GM21786 (cell line): ENCODE measurements around the gene ATP8A2.

ENCODE experiments used
- ATAC-seq: cut with Tn5 transposase; IDR thresholded peaks from one replicate; pipeline ENCODE4 v1.9.1; 2021; ENCODE audit not compliant: unreplicated experiment

Gene ATP8A2

GRCh38 chr13:25616674-25617073, 244.9 kb downstream of the ATP8A2 start:
- no peak for ATAC-seq

DNA sequence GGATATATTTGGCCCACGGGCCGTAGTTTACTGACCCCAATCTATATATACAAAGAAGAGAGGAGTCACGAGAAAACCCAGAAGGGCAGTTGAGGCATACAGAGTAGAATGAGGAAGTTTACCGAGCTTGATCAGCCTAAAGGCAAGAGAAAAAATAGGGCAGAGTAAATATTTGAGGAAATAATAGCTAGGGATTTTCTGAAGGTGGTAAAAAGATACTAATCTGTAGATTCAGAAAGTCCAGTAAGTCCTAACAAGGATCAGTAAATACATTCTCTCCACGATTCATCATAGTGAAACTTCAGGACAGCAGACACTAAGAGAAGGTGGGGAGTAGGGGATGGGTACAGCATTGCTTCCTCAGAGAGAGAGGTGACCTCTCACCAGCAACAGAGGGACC, 248.1 kb downstream of the ATP8A2 start:
- ATAC-seq: no peak

- ATAC-seq: no peak
These were observed 253.6 kb downstream of the ATP8A2 start for GRCh38 chr13:25625414-25625813.

- no peak for ATAC-seq
These were observed 258.6 kb downstream of the ATP8A2 start for GRCh38 chr13:25630329-25630900.

GRCh38 chr13:25632166-25632888, 260.6 kb downstream of the ATP8A2 start:
- no peak for ATAC-seq

- ATAC-seq: no peak
These were observed 261.3 kb downstream of the ATP8A2 start for GRCh38 chr13:25633093-25633492.

- ATAC-seq: no peak
These were observed 273.9 kb downstream of the ATP8A2 start for GRCh38 chr13:25645681-25646080.

DNA sequence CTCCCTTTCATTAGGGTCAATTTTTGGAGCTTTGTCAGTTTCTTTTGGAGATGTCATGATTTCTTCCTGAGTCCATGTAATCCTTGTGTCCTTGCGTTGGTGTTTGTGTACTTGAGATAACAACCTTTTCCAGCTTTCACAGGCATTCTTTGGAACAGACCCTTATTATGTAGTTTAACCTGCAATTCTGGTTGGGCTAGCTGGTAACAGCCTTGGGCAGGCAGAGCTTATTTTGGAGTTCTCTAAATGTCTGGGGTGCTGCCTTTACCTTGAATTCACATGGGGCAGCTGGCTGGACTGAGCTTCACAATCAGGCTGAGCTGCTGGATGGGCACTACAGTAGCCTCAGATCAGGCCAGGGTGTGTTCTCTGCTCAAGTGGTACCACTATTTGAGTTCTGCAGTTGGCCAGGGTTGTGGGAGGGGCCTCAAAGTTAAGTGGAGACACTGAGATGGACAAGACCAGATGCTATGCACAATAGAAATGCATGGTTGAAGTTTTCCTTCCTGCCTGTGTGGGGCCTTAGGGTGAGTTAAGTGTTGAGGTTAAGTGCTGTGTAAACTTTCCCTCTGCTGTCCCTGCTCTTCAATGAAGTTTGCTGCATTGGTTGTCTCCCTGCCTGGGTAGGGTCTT, 277.3 kb downstream of the ATP8A2 start:
- no peak for ATAC-seq

- ATAC-seq: no peak
These were observed 281.0 kb downstream of the ATP8A2 start for GRCh38 chr13:25652764-25653163.

DNA sequence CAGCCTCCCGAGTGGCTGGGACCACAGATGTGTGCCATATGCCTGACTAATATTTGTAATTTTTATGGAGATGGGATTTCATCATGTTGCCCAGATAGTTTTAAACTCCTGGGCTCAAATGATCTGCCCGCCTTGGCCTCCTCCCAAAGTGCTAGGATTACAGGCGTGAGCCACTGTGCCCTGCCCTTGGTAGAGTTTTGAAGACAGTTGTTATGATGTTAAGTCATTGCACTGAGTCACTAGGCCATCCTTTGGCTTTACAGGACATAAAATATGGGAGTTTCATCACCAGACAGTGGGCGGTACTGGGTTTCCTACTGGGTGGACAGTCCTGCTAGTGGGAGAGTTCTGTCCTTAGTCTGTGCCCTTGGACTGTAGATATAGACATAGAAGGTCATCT, 282.5 kb downstream of the ATP8A2 start:
- ATAC-seq: no peak

DNA sequence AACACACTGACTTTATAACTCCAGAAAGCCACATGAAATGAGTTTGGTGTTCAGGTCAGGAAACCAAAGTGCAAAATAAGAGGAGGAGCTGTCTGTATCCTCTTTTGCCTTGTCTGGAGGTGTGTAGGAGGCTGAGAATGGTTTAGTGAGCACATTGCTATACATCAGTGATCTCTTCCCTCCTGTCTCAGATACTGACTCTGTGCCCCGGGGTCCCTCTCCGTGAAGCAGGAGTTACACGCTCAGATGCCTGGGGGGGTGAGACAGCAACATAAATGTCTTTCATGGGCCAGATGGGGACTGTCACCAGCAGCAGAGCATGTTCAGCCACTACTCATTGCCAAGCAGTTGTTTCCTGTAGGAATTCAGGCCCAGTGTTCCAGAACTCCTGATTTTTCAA, 285.4 kb downstream of the ATP8A2 start:
- ATAC-seq: no peak

GRCh38 chr13:25659091-25659795, 287.5 kb downstream of the ATP8A2 start:
- ATAC-seq: no peak

- ATAC-seq: no peak
These were observed 289.2 kb downstream of the ATP8A2 start for GRCh38 chr13:25660996-25661395.

- ATAC-seq: no peak
These were observed 290.7 kb downstream of the ATP8A2 start for GRCh38 chr13:25662516-25662915.

DNA sequence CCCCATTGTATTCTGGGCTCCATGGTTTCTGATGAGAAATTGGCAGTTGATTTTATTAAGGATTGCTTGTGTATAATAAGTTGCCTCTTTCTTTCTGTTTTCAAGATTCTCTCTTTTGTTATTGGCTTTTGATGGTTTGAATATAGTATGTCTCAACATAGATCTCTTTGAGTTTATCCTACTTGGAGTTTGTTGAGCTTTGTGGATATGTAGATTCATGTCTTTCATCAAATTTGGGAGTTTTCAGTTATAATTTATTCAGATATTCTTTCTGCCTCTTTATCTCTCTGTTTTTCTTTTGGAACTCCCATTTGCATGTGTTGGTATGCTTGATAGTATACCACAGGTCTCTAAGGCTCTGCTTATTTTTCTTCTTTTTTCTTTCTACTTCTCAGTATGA, 296.6 kb downstream of the ATP8A2 start:
- ATAC-seq: no peak

DNA sequence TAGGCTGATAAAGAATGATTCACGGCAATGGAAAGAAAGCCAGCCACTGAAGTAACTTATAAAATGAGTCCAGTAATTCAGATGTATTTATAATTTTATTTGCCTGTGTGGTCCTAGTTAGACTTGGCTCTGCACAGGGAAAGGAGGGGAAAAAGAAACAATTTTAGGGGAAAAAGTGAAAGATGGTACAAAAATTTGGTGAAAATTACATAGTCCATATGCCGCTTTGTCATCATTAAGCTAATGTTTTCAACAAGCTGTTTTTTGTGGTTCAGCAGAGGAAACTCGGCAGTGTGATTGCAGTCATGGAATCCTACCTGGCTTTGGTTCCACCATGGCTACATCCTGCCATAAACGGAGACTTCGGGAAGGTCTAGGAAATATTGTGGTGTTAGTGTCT, 301.9 kb downstream of the ATP8A2 start:
- no peak for ATAC-seq

DNA sequence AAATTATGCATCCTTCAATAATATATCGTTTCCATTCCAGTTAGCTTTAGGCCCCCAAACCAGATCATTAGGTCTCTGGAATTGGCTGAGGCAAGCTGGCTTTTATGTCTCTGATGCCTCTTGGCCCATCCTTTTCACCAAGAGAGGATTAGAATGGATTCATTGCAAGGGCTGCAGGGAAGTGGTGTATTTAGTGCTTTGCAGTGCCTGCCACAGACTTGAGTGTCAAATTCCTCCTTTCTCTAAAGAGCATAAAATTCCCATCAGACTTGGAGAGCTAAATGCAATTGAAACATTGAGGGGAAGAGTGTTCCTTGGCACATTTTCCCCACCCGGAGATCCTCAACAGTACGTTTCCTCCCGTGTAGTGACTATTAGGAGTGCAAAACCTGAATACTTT, 302.6 kb downstream of the ATP8A2 start:
- no peak for ATAC-seq

DNA sequence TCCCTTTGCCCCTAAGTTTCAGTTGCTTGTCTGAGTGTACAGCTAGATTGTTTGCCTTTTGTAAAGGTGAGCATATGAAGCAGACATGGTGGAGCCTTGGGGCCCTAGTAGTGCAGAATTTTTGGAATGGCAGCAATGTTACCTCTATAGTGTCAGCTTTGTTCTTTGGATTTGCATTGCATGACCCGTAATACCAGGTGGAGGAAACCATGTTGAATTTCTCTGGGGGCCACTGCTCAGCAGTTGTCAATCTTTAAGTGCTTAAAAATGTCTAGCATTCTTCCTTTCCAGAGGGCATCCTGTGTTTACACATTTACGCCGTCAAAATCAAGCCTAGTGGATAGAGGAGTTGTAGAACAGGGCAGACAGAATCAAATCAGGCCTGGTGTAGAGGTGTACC, 303.3 kb downstream of the ATP8A2 start:
- ATAC-seq: no peak

GRCh38 chr13:25677956-25678355, 306.2 kb downstream of the ATP8A2 start:
- no peak for ATAC-seq

- no peak for ATAC-seq
These were observed 306.6 kb downstream of the ATP8A2 start for GRCh38 chr13:25678398-25678797.

DNA sequence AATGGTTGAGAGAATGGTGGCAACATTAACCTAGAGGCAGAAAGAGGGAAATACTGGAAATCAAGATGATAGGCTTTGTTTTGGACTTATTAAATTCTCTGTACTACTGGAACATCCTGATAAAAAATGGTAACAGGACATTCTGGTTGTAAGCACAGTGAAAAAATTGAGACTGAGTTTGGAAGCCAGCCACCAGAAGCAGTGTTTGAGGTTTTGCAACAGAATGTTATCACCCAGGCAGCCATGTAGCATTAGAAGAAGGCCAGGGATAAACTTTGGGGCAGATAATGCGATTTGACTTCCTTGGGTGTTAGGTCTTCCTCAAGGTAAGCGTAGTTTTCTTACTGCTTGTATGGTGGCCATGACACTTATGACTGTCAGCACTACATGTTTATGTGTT, 307.4 kb downstream of the ATP8A2 start:
- ATAC-seq: no peak

GRCh38 chr13:25679936-25680335, 308.2 kb downstream of the ATP8A2 start:
- no peak for ATAC-seq
